Left lung (tissue), 10 donors: ENCODE results near the gene RNF40. TPM values are rescaled to one million over a fixed set of nuclear protein-coding genes. Genes with fewer than 3 reads are reported as not detected.
A peak's percentile ranks its signal among the peaks of the same experiment; 100 is the strongest.

ENCODE experiments used
- ATAC-seq: fragments of 200-7000 bp; cut with Tn5 transposase; one replicate; pipeline ENCODE4 v1.9.1; 2020; ENCODE audit warnings: moderate library complexity
- DNase-seq, 4 donors: peaks; one replicate each; pipeline ENCODE4 v3.0.0-alpha.2; 2013 to 2020
- H3K27ac ChIP-seq, 2 donors: fragments of 200-600 bp; sonication (generic) in 1 of 2; one replicate each; pipeline versions ENCODE4 v1.5.0 to v1.8.0; 2020 to 2021
- H3K27me3 ChIP-seq, 2 donors: fragments of 200-600 bp; sonication (generic) in 1 of 2; one replicate each; pipeline versions ENCODE4 v1.5.0 to v1.8.0; 2020 to 2021
- H3K36me3 ChIP-seq, 2 donors: fragments of 200-600 bp; sonication (generic) in 1 of 2; one replicate each; pipeline versions ENCODE4 v1.5.0 to v1.8.0; 2020 to 2021
- H3K4me1 ChIP-seq, 2 donors: fragments of 200-600 bp; one replicate each; pipeline ENCODE4 v1.8.0; 2021
- H3K4me3 ChIP-seq, 2 donors: fragments of 200-600 bp; sonication (generic) in 1 of 2; one replicate each; pipeline versions ENCODE4 v1.5.0 to v1.8.0; 2020 to 2021; ENCODE audit warnings: mild to moderate bottlenecking in 1 of 2
- H3K9me3 ChIP-seq, 2 donors: fragments of 200-600 bp; sonication (generic) in 1 of 2; one replicate each; pipeline versions ENCODE4 v1.5.0 to v1.8.0; 2020 to 2021
- CTCF ChIP-seq, 2 donors: fragments of 200-600 bp; sonication (generic) in 1 of 2; IDR thresholded peaks; one replicate each; pipeline versions ENCODE4 v1.5.0 to v1.8.0; 2021; ENCODE audit warnings: antibody characterized with exemption in 2 of 2
- intact Hi-C, 2 donors: fragments of 100-400 bp; cut with DNase I; formaldehyde crosslinking; loops; one replicate each; pipeline versions ENCODE4 v1.11.2 to v1.14.2; 2022
- polyA plus RNA-seq, 6 donors: library from polyadenylated mRNA; unstranded; fragments of 120-200 nt; gene quantifications; one replicate each; pipeline ENCODE4 v1.2.1, GENCODE V29; 2013; ENCODE audit not compliant: insufficient read length in 6 of 6
- total RNA-seq, 2 donors: library from RNA; stranded (reverse); fragmentation: NEBNext Ultra II Directional; extraction: Animal tissue kit (Norgen Biotek cat#: 25700); gene quantifications; one replicate each; pipeline ENCODE4 v1.2.1, GENCODE V29; 2021
- donor health status: DM: no; HTN: yes; CAD: no.
- donor health status: DM: no; HTN: no; CAD: no.

Gene RNF40
- total and polyA plus RNA-seq, 8 donors, result 87.8 to 116 (median 98.9) TPM

- no peak for TF ChIP-seq CTCF (IDR thresholded peaks at IDR 0.05)
- ATAC-seq (peak; percentile 89), DNase-seq (peak in 3 of 4 donors; percentile 25 to 84 (median 77))
- Histone ChIP-seq H3K27me3 (no peaks in the 10 kb centered on the region), H3K4me3 (peak overlapping the region in 1 of 2 donors; percentile 43), H3K36me3 (peaks cover 7 to 83% of the 10 kb centered on the region in 2 donors), H3K27ac (peak overlapping the region; percentile 74 to 78), H3K4me1 (peaks cover 7 to 23% of the 10 kb centered on the region in 2 donors), H3K9me3 (no peaks in the 10 kb centered on the region)
- intact Hi-C loops, result no loop called here
These were observed 20.6 kb upstream of the RNF40 start for GRCh38 chr16:30741461-30741914.

GRCh38 chr16:30743716-30744115 lies 18.4 kb upstream of the RNF40 start:
- DNase-seq (no peak), ATAC-seq (no peak)
- no peak overlapping the region for H3K27ac ChIP-seq
- no peak for TF ChIP-seq CTCF (IDR thresholded peaks at IDR 0.05)
- no peaks in the 10 kb centered on the region for H3K9me3 ChIP-seq
- H3K4me3 ChIP-seq, result no peak overlapping the region
- intact Hi-C loops, result no loop called here
- H3K4me1 ChIP-seq, result peaks cover 7 to 32% of the 10 kb centered on the region in 2 donors
- peaks cover 0 to 61% of the 10 kb centered on the region in 2 donors for H3K36me3 ChIP-seq
- H3K27me3 ChIP-seq, result no peaks in the 10 kb centered on the region

GRCh38 chr16:30744183-30744582 lies 17.9 kb upstream of the RNF40 start:
- no peak for TF ChIP-seq CTCF (IDR thresholded peaks at IDR 0.05)
- intact Hi-C loops, result no loop called here
- Histone ChIP-seq H3K9me3 (no peaks in the 10 kb centered on the region), H3K27me3 (no peaks in the 10 kb centered on the region), H3K36me3 (peaks cover 0 to 56% of the 10 kb centered on the region in 2 donors), H3K4me3 (no peak overlapping the region), H3K4me1 (peaks cover 8 to 32% of the 10 kb centered on the region in 2 donors), H3K27ac (no peak overlapping the region)
- no peak for DNase-seq
- ATAC-seq, result no peak

GRCh38 chr16:30745082-30745481 lies 17.0 kb upstream of the RNF40 start:
- no peak for DNase-seq
- Histone ChIP-seq H3K4me3 (no peak overlapping the region), H3K4me1 (peaks cover 6 to 32% of the 10 kb centered on the region in 2 donors), H3K9me3 (no peaks in the 10 kb centered on the region), H3K36me3 (peaks cover 0 to 47% of the 10 kb centered on the region in 2 donors), H3K27ac (no peak overlapping the region), H3K27me3 (no peaks in the 10 kb centered on the region)
- TF ChIP-seq CTCF (IDR thresholded peaks at IDR 0.05), result no peak
- intact Hi-C loops, result no loop called here
- no peak for ATAC-seq

GRCh38 chr16:30746638-30747175 lies 15.4 kb upstream of the RNF40 start:
- peaks cover 4 to 23% of the 10 kb centered on the region in 2 donors for H3K4me1 ChIP-seq
- no peaks in the 10 kb centered on the region for H3K27me3 ChIP-seq
- ATAC-seq (no peak), DNase-seq (no peak)
- intact Hi-C loops, result no loop called here
- no peaks in the 10 kb centered on the region for H3K9me3 ChIP-seq
- peaks cover 0 to 54% of the 10 kb centered on the region in 2 donors for H3K36me3 ChIP-seq
- H3K27ac ChIP-seq, result no peak overlapping the region
- H3K4me3 ChIP-seq, result no peak overlapping the region
- no peak for TF ChIP-seq CTCF (IDR thresholded peaks at IDR 0.05)
